Calu3 (cell line): ENCODE data around the gene CEACAM16. TPM values are rescaled to one million over a fixed set of nuclear protein-coding genes. Genes with fewer than 3 reads are reported as not detected.

Source experiments
- BruUV-seq: library from RNA; stranded (reverse); fragments of 400-500 nt; replicated peaks from 2 replicates; lab custom pipeline; 2021; lab: Mats Ljungman, UMichigan
- CTCF ChIA-PET: fragments of 300-600 bp; sonication (Branson Sonifier 250); formaldehyde crosslinking; loops from one replicate; lab custom pipeline; 2022; ENCODE audit warnings: antibody characterized with exemption; lab: Charles Lee
- DNase-seq: peaks from one replicate; pipeline ENCODE4 v3.0.0; 2022
- H3K27ac Mint-ChIP-seq: one replicate; pipeline ENCODE4 v1.8.0; 2022; ENCODE audit warnings: mixed read lengths; ENCODE audit not compliant: unreplicated experiment
- H3K27me3 Mint-ChIP-seq: one replicate; pipeline ENCODE4 v1.8.0; 2022; ENCODE audit warnings: mixed read lengths; ENCODE audit not compliant: unreplicated experiment
- H3K36me3 Mint-ChIP-seq: one replicate; pipeline ENCODE4 v1.8.0; 2022; ENCODE audit warnings: mild to moderate bottlenecking, moderate library complexity, mixed read lengths; ENCODE audit not compliant: insufficient read depth, unreplicated experiment
- H3K4me1 Mint-ChIP-seq: one replicate; pipeline ENCODE4 v1.8.0; 2022; ENCODE audit warnings: mild to moderate bottlenecking, low read depth, mixed read lengths; ENCODE audit not compliant: unreplicated experiment
- H3K4me3 Mint-ChIP-seq: one replicate; pipeline ENCODE4 v1.8.0; 2022; ENCODE audit warnings: mild to moderate bottlenecking, low read depth, moderate library complexity, mixed read lengths; ENCODE audit not compliant: unreplicated experiment
- H3K9me3 Mint-ChIP-seq: one replicate; pipeline ENCODE4 v1.8.0; 2022; ENCODE audit warnings: low read depth, mixed read lengths; ENCODE audit not compliant: unreplicated experiment
- intact Hi-C: fragments of 100-400 bp; cut with micrococcal nuclease; formaldehyde crosslinking; loops from one replicate; pipeline ENCODE4 v1.10.0; 2022; ENCODE audit not compliant: unreplicated experiment
- total RNA-seq: library from RNA; stranded (reverse); gene quantifications from 2 replicates; pipeline ENCODE4 v1.2.3, GENCODE V29; 2022
- TF ChIP-seq, protein P1 (sequence below): fragments of 200-600 bp; IDR thresholded peaks from one replicate; pipeline ENCODE4 v1.8.0; 2022; ENCODE audit warnings: antibody characterized with exemption; ENCODE audit not compliant: unreplicated experiment

The CEACAM16 gene
- total RNA-seq, 1 experiment from 2014 or later = 0.38 TPM

DNA sequence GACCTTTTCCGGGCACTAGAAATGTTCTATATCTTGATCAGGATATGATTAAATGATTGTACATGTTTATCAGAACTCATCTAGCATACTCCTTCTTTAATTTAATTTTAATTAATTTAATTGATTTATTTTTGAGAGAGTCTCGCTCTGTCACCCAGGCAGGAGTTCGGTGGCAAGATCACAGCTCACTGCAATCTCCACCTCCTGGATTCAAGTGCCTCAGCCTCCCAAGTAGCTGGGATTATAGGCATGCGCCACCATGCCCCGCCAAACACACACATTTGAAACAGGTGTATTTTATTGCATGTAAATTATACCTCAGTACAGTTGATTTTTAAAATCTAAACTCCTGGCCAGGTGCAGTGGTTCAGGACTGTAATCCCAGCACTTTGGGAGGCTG lies 32.1 kb downstream of the CEACAM16 start:
- H3K9me3 Mint-ChIP-seq = no peaks in the 10 kb centered on the region
- H3K27me3 Mint-ChIP-seq = no peaks in the 10 kb centered on the region
- H3K4me1 Mint-ChIP-seq = peaks cover 44% of the 10 kb centered on the region
- H3K4me3 Mint-ChIP-seq = no peak overlapping the region
- no peak for DNase-seq
- no TSS peak for BruUV-seq
- CTCF ChIA-PET = no interaction called here
- no peak overlapping the region for H3K27ac Mint-ChIP-seq
- TF ChIP-seq, protein P1, sequence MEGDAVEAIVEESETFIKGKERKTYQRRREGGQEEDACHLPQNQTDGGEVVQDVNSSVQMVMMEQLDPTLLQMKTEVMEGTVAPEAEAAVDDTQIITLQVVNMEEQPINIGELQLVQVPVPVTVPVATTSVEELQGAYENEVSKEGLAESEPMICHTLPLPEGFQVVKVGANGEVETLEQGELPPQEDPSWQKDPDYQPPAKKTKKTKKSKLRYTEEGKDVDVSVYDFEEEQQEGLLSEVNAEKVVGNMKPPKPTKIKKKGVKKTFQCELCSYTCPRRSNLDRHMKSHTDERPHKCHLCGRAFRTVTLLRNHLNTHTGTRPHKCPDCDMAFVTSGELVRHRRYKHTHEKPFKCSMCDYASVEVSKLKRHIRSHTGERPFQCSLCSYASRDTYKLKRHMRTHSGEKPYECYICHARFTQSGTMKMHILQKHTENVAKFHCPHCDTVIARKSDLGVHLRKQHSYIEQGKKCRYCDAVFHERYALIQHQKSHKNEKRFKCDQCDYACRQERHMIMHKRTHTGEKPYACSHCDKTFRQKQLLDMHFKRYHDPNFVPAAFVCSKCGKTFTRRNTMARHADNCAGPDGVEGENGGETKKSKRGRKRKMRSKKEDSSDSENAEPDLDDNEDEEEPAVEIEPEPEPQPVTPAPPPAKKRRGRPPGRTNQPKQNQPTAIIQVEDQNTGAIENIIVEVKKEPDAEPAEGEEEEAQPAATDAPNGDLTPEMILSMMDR = no peak
- intact Hi-C loops = no loop called here
- H3K36me3 Mint-ChIP-seq = peaks cover 23% of the 10 kb centered on the region

DNA sequence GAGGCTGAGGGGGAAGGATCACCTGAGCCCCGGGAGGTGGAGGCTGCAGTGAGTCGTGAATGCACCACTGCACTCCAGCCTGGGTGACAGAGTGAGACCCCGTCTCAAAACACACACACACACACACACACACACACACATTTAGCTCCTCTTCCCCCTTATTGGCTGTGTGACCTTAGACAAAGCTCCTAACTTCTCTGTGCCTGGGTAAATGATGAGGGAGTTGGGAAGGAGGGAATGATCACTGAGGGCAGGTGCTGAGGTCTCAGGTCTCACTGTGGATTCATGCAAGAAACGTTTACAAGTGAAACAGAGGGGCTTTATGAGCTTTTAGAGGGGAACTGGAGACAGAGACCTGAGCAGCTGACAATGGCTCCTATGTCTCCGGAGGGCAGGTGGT lies 32.7 kb downstream of the CEACAM16 start:
- Mint-ChIP-seq H3K27me3 (no peaks in the 10 kb centered on the region), H3K9me3 (no peaks in the 10 kb centered on the region), H3K36me3 (peaks cover 19% of the 10 kb centered on the region), H3K27ac (no peak overlapping the region), H3K4me3 (no peak overlapping the region), H3K4me1 (peaks cover 38% of the 10 kb centered on the region)
- DNase-seq = no peak
- CTCF ChIA-PET = interaction anchor here (1.3 to 1.4 kb wide), 2 partner anchors 34 to 39 kb away, joined by 3 read pairs; no protein-coding TSS in a partner anchor
- no TSS peak for BruUV-seq
- TF ChIP-seq, protein P1 = no peak
- intact Hi-C loops = no loop called here

DNA sequence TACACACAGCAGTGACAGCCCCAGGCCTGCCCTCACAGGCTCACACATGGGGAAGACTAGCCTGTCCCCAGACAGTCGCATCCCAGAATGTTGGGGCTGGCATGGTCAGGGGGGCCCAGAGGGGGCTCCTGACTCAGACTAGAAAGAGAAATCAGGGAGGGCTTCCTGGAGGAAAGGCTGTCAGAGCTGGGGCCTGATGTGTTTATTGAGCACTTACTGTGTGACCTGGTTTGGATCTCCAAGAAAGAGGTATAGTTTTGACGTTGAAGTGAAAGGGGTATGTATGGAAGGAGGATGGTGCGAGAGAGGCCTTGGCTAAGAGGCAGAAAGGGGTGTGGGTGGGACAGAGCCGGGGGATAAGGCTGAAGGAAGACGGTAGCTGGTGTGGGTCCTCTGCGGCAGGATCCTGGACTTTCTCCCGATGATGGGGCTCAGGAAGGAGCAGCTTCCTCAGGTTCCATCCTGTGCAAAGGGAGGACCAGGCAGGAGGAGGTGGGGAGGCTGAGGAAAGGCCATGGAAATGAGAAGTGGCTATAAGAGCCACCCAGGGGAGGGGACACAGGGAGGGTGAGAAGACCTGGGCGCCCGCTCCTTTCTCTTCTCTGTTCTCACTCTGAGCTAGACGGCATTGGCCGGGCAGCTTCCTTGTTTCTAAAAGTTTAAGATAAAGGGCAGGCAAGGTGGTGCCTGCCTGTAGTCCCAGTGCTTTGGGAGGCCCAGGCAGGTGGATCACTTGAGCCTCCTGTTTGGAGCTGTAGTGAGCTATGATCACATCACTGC lies 33.5 kb downstream of the CEACAM16 start:
- peaks cover 43% of the 10 kb centered on the region for H3K4me1 Mint-ChIP-seq
- TF ChIP-seq, protein P1 = no peak
- intact Hi-C loops = no loop called here
- H3K27me3 Mint-ChIP-seq = no peaks in the 10 kb centered on the region
- no peaks in the 10 kb centered on the region for H3K9me3 Mint-ChIP-seq
- no TSS peak for BruUV-seq
- DNase-seq = no peak
- H3K27ac Mint-ChIP-seq = no peak overlapping the region
- CTCF ChIA-PET = interaction anchor here (1.3 to 1.4 kb wide), 2 partner anchors 33 to 39 kb away, joined by 3 read pairs; no protein-coding TSS in a partner anchor
- peaks cover 19% of the 10 kb centered on the region for H3K36me3 Mint-ChIP-seq
- H3K4me3 Mint-ChIP-seq = no peak overlapping the region

DNA sequence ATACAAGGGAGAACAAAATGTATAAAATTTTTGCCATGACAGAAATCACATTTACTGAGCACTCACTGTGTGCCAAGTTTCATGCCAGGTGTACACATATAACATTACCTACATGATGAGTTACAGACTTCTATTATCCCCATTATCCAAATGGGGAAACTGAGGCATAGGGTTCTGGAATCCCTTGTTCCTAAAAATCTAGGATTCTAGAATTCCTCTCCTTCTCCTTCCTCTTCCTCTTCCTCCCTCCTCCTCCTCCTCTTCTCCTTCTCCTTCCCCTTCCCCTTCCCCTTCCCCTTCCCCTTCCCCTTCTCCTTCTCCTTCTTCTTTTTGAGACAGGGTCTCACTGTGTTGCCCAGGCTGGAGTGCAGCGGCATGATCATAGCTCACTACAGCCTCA lies 35.4 kb downstream of the CEACAM16 start:
- H3K27me3 Mint-ChIP-seq = no peaks in the 10 kb centered on the region
- BruUV-seq = no TSS peak
- peak overlapping the region; percentile 75 for H3K27ac Mint-ChIP-seq
- no peak overlapping the region for H3K4me3 Mint-ChIP-seq
- intact Hi-C loops = no loop called here
- H3K9me3 Mint-ChIP-seq = no peaks in the 10 kb centered on the region
- CTCF ChIA-PET = interaction anchor here (0.6 to 0.7 kb wide), 2 partner anchors 27 to 87 kb away, joined by 3 to 4 read pairs; no protein-coding TSS in a partner anchor
- H3K36me3 Mint-ChIP-seq = peaks cover 26% of the 10 kb centered on the region
- no peak for DNase-seq
- H3K4me1 Mint-ChIP-seq = peaks cover 52% of the 10 kb centered on the region
- TF ChIP-seq, protein P1 = no peak
